Fibroblast of villous mesenchyme (primary cell): ENCODE measurements around the gene KLF11. TPM values are rescaled to one million over a fixed set of nuclear protein-coding genes. Genes with fewer than 3 reads are reported as not detected.
"Not testable (repeated sequence)": the region's sequence is repeated elsewhere in the genome, so short reads cannot be mapped to it uniquely, and the experiment has no call there.

Experiments
- DNase-seq: peaks from one replicate; pipeline ENCODE4 v3.0.0-alpha.2; 2010; ENCODE audit warnings: low read depth
- H3K4me3 ChIP-seq: 2 replicates; pipeline ENCODE4 v1.5.1; 2011; ENCODE audit warnings: low read depth, mild to moderate bottlenecking, low read length
- CTCF ChIP-seq: IDR thresholded peaks from 2 replicates; pipeline ENCODE4 v1.5.1; 2012; ENCODE audit warnings: low read depth, mild to moderate bottlenecking, low read length; ENCODE audit not compliant: insufficient read depth
- total RNA-seq: library from RNA; depleted of rRNA; stranded (reverse); fragments of >200 nt; gene quantifications from 2 replicates; pipeline ENCODE4 v1.2.3, GENCODE V29; 2012

KLF11 gene
- total RNA-seq, 1 donor, result 6.9 TPM

GRCh38 chr2:10028407-10028987 is 14.9 kb upstream of the KLF11 start:
- TF ChIP-seq CTCF, result no peak
- H3K4me3 ChIP-seq, result no peak overlapping the region
- no peak for DNase-seq

DNA sequence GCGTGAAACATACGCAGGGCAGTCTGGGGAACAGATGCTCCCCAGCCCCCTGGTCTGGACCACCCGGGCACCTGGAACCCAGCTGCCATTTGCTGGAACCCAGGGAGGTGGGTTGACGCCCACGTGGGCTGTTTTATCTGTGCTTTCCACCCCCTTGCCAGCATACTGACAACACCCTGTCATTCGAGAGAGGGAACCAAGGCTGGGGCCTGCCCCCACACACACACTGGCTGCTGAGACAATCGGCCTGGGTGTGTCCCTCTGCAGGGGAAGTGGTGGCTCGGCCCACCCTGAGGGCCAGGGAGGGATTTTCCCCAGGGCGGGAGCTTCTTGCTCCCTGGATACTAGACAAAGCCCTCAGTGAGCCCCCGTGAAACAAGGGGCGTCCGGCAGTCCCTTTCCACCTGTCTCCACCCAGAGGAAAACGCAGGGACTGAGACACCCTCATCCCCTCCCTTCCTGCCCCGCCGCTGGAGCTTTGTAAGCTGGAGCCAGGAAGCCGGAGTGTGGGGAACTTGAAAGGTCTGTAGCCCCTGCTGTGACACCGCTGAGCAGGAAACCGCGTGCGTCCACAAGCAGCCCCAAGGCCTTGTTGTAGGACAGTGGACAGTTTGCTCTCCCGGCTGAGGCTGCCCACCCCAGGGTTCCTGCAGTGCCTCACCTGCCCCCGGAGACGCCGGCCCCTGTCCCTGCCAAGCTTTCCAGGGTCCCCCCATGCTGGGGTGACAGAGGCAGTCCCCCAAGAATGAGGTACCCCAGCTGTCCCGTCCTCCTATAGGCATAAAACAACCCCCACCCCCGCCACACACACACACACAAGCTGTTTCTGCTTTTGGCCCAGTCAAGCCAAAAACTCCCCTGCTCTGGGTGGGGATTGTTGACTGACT is 14.1 kb upstream of the KLF11 start:
- no peak overlapping the region for H3K4me3 ChIP-seq
- TF ChIP-seq CTCF, result no peak
- DNase-seq, result no peak

- no peak overlapping the region for H3K4me3 ChIP-seq
- no peak for TF ChIP-seq CTCF
- DNase-seq, result no peak
These were observed 13.5 kb upstream of the KLF11 start for GRCh38 chr2:10029875-10030223.

- TF ChIP-seq CTCF, result no peak
- DNase-seq, result no peak
- no peak overlapping the region for H3K4me3 ChIP-seq
These were observed 13.0 kb upstream of the KLF11 start for GRCh38 chr2:10030311-10030736.

GRCh38 chr2:10030798-10031197 is 12.6 kb upstream of the KLF11 start:
- DNase-seq, result not testable (repeated sequence)

GRCh38 chr2:10031886-10032745 is 11.2 kb upstream of the KLF11 start:
- no peak overlapping the region for H3K4me3 ChIP-seq
- DNase-seq, result no peak
- TF ChIP-seq CTCF, result no peak

More at GRCh38 chr2:10030798-10031197, 12.6 kb upstream of the KLF11 start:
- H3K4me3 ChIP-seq, result not testable (repeated sequence)

DNA sequence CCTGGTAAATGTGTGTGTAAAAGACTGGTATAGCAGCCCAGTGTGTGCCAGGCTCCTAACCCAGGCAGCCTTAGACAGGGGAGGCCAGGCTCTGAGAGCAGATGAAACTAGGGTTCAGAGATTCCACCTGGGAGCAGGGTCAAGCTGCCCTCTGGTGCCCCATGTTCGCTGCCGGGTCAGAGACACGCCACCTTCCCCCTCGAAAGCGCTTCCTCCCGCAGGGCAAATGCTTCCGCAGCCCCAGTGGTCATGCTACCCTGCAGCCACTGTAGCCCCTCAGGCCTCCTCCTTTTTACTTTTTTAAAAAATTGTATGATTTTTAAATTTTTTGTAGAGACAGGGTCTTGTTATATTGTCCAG is 10.6 kb upstream of the KLF11 start:
- H3K4me3 ChIP-seq, result no peak overlapping the region
- TF ChIP-seq CTCF, result no peak
- no peak for DNase-seq
